Breast epithelium (tissue), 4 donors: Measurements from ENCODE around the gene SET. TPM values are rescaled to one million over a fixed set of nuclear protein-coding genes. Genes with fewer than 3 reads are reported as not detected.

ENCODE experiments used
- DNase-seq, 2 donors: peaks; one replicate each; pipeline ENCODE4 v3.0.0-alpha.2; 2019; ENCODE audit warnings: low spot score in 2 of 2
- H3K27ac ChIP-seq, 2 donors: fragments of 200-600 bp; sonication (generic) in 1 of 2; one replicate each; pipeline ENCODE4 v1.5.1; 2016 to 2019; ENCODE audit warnings: mild to moderate bottlenecking in 1 of 2
- H3K27me3 ChIP-seq, 2 donors: fragments of 200-600 bp; sonication (generic) in 1 of 2; one replicate each; pipeline versions ENCODE4 v1.5.1 to v1.6.0; 2017 to 2019; ENCODE audit warnings: control low read depth in 1 of 2, mild to moderate bottlenecking in 1 of 2
- H3K36me3 ChIP-seq: fragments of 200-600 bp; one replicate; pipeline ENCODE4 v1.5.1; 2019
- H3K4me1 ChIP-seq, 2 donors: fragments of 200-600 bp; sonication (generic); one replicate each; pipeline ENCODE4 v1.5.1; 2016 to 2019; ENCODE audit warnings: control low read depth in 1 of 2
- H3K4me3 ChIP-seq, 3 donors: fragments of 200-600 bp; sonication (generic); 1 replicate in 2 of 3; 2 replicates in 1 of 3; pipeline ENCODE4 v1.5.1; 2016 to 2019; ENCODE audit warnings: mild to moderate bottlenecking in 3 of 3, moderate library complexity in 2 of 3
- H3K9me3 ChIP-seq, 2 donors: fragments of 200-600 bp; sonication (generic) in 1 of 2; one replicate each; pipeline ENCODE4 v1.5.1; 2016 to 2019; ENCODE audit warnings: control low read depth in 1 of 2
- CTCF ChIP-seq, 3 donors: fragments of 450-650 bp; IDR thresholded peaks; one replicate each; pipeline ENCODE4 v1.5.1; 2016 to 2017; ENCODE audit warnings: antibody characterized with exemption in 3 of 3, mild to moderate bottlenecking in 3 of 3, moderate library complexity in 3 of 3
- POLR2A ChIP-seq: fragments of 450-650 bp; IDR thresholded peaks from one replicate; pipeline ENCODE4 v1.6.1; 2016; ENCODE audit warnings: antibody characterized with exemption, mild to moderate bottlenecking, moderate library complexity
- POLR2AphosphoS5 ChIP-seq, 3 donors: sonication (generic); formaldehyde crosslinking; IDR thresholded peaks; one replicate each; pipeline ENCODE4 v1.6.1; 2017; ENCODE audit warnings: antibody characterized with exemption in 3 of 3
- intact Hi-C: fragments of 100-400 bp; cut with DNase I; formaldehyde crosslinking; loops from one replicate; pipeline ENCODE4 v1.15.1; 2023; ENCODE audit warnings: low total_unique reads
- total RNA-seq, 3 donors: library from RNA; depleted of rRNA; stranded (reverse); fragments of >200 nt; gene quantifications; one replicate each; pipeline ENCODE4 v1.1.0, GENCODE V29; 2016

SET gene
- total RNA-seq, 3 donors from 2014 or later: 142 to 168 (median 158) TPM

DNA sequence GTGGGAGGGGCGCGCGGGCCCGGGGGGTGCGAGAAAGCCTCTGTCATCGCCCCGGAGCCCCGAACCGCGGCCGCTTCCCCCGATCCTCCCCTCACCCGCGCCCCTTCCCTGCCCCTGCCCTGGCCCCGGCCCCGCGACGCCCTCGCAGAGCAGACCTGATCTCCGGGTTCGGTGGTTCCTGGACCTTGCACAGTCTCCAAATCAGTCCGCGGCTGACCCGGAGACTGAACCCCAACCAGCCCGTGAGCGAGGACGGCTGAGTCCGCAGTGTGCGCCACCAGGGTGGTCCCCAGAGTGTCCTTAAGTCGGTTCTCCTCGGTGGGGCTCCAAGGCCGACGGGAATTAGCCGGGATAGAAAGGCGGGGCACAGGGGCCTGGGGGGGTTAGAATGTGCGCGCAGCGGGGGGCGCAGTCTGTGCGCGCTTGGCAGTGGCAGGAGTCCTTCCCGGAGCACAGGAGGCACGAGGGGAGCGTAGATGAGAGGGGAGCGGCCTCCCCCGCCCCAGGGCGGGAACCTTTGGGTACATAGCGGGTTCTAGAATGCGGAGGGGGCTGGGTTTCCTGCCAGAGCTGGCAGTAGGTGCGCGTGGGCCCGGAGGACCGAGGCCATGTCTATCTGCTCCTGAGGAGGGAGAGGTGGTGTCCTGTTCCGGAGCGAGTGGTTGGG, 14.1 kb downstream of the SET start:
- peak overlapping the region; percentile 83 to 91 for H3K27ac ChIP-seq
- peak overlapping the region; percentile 80 to 97 (median 83) for H3K4me3 ChIP-seq
- TF ChIP-seq POLR2A: no peak
- TF ChIP-seq CTCF (IDR thresholded peaks at IDR 0.05): no peak
- TF ChIP-seq POLR2AphosphoS5 (IDR thresholded peaks at IDR 0.05): no peak
- DNase-seq: no peak
- intact Hi-C loops: no loop called here
- no peaks in the 10 kb centered on the region for H3K36me3 ChIP-seq
- H3K27me3 ChIP-seq: no peaks in the 10 kb centered on the region
- no peaks in the 10 kb centered on the region for H3K4me1 ChIP-seq
- no peaks in the 10 kb centered on the region for H3K9me3 ChIP-seq

- Histone ChIP-seq H3K36me3 (no peaks in the 10 kb centered on the region), H3K4me3 (peak overlapping the region; percentile 80 to 97 (median 83)), H3K27ac (peak overlapping the region; percentile 83 to 91), H3K9me3 (no peaks in the 10 kb centered on the region), H3K27me3 (no peaks in the 10 kb centered on the region), H3K4me1 (no peaks in the 10 kb centered on the region)
- no peak for TF ChIP-seq POLR2AphosphoS5 (IDR thresholded peaks at IDR 0.05)
- intact Hi-C loops: no loop called here
- DNase-seq: no peak
Measured at GRCh38 chr9:128703616-128704355, 14.8 kb downstream of the SET start.

GRCh38 chr9:128704356-128704670, 15.3 kb downstream of the SET start:
- no peak for DNase-seq
- Histone ChIP-seq H3K27ac (peak overlapping the region; percentile 83 to 91), H3K9me3 (no peaks in the 10 kb centered on the region), H3K27me3 (no peaks in the 10 kb centered on the region), H3K36me3 (no peaks in the 10 kb centered on the region), H3K4me1 (no peaks in the 10 kb centered on the region), H3K4me3 (peak overlapping the region; percentile 80 to 97 (median 83))
- intact Hi-C loops: no loop called here
- TF ChIP-seq POLR2AphosphoS5 (IDR thresholded peaks at IDR 0.05) (no peak), POLR2A (no peak), CTCF (IDR thresholded peaks at IDR 0.05) (no peak)

- no peak for DNase-seq
- Histone ChIP-seq H3K9me3 (no peaks in the 10 kb centered on the region), H3K4me1 (no peaks in the 10 kb centered on the region), H3K36me3 (no peaks in the 10 kb centered on the region), H3K4me3 (no peak overlapping the region), H3K27me3 (no peaks in the 10 kb centered on the region), H3K27ac (no peak overlapping the region)
- TF ChIP-seq CTCF (IDR thresholded peaks at IDR 0.05) (no peak), POLR2A (no peak), POLR2AphosphoS5 (IDR thresholded peaks at IDR 0.05) (no peak)
- intact Hi-C loops: no loop called here
Measured at GRCh38 chr9:128705051-128705965, 16.3 kb downstream of the SET start.

DNA sequence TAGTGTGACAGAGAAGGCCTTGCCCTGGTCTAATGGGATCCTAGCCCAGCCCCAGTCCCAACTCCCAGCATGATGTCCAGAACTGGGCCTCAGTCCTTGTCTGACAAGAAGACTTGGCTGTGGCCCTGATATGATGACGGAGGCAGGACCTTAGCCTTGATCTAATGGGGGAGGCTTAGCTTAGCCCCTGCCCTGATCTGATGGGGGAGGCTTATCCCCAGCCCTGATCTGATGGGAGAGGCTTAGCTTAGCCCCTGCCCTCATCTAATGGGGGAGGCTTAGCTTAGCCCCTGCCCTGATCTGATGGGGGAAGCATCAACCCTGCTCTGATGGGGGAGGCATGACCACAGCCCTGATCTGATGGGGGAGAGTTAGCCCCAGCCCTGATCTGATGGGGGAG, 17.0 kb downstream of the SET start:
- no peak for DNase-seq
- H3K9me3 ChIP-seq: no peaks in the 10 kb centered on the region
- intact Hi-C loops: no loop called here

More for the DNA sequence above, 17.0 kb downstream of the SET start:
- H3K27me3 ChIP-seq: no peaks in the 10 kb centered on the region
- no peaks in the 10 kb centered on the region for H3K36me3 ChIP-seq
- no peak overlapping the region for H3K4me3 ChIP-seq
- no peak overlapping the region for H3K27ac ChIP-seq
- H3K4me1 ChIP-seq: no peaks in the 10 kb centered on the region
- TF ChIP-seq CTCF (IDR thresholded peaks at IDR 0.05) (no peak), POLR2A (no peak), POLR2AphosphoS5 (IDR thresholded peaks at IDR 0.05) (no peak)
